Adrenal gland (tissue), 12 donors: ENCODE measurements around the gene CLEC18A. TPM values are rescaled to one million over a fixed set of nuclear protein-coding genes. Genes with fewer than 3 reads are reported as not detected.

Experiments used
- DNase-seq, 7 donors: peaks; one replicate each; pipeline ENCODE4 v3.0.0-alpha.2; 2019 to 2020
- H3K27ac ChIP-seq, 5 donors: fragments of 200-600 bp; sonication (generic) in 4 of 5; 1 replicate in 3 of 5; 2 replicates in 2 of 5; pipeline versions ENCODE4 v1.5.1 to v1.8.0; 2016 to 2020; ENCODE audit warnings: mild to moderate bottlenecking in 1 of 5
- H3K27me3 ChIP-seq: fragments of 200-600 bp; 2 replicates; pipeline ENCODE4 v1.8.0; 2021
- H3K36me3 ChIP-seq, 2 donors: fragments of 200-600 bp; replicated peaks in 1 of 2; 1 replicate in 1 of 2; 2 replicates in 1 of 2; pipeline versions ENCODE4 v1.5.1 to v1.8.0; 2018 to 2022
- H3K4me1 ChIP-seq, 2 donors: fragments of 200-600 bp; replicated peaks in 1 of 2; 1 replicate in 1 of 2; 2 replicates in 1 of 2; pipeline versions ENCODE4 v1.5.1 to v1.8.0; 2018 to 2021
- H3K4me3 ChIP-seq, 4 donors: fragments of 200-600 bp; sonication (generic) in 3 of 4; one replicate each; pipeline ENCODE4 v1.5.1; 2016 to 2018
- H3K9me3 ChIP-seq, 3 donors: fragments of 200-600 bp; sonication (generic) in 1 of 3; replicated peaks in 1 of 3; 1 replicate in 2 of 3; 2 replicates in 1 of 3; pipeline versions ENCODE4 v1.5.1 to v1.8.0; 2016 to 2021
- CTCF ChIP-seq, 6 experiments: fragments of 450-650 bp in 4 of 6; fragments of 200-600 bp in 2 of 6; sonication (generic) in 1 of 6; IDR thresholded peaks; 1 replicate in 5 of 6; 2 replicates in 1 of 6; pipeline versions ENCODE4 v1.5.1 to v1.8.0; 2016 to 2021; ENCODE audit warnings: antibody characterized with exemption in 6 of 6, mild to moderate bottlenecking in 2 of 6, moderate library complexity in 1 of 6
- POLR2A ChIP-seq, 2 donors: fragments of 450-650 bp; IDR thresholded peaks; one replicate each; pipeline ENCODE4 v1.6.1; 2017; ENCODE audit warnings: antibody characterized with exemption in 2 of 2, mild to moderate bottlenecking in 2 of 2, moderate library complexity in 1 of 2
- WGBS, 4 donors: extraction: QIAGEN DNeasy Blood & Tissue Kit in 2 of 4; methylation state at CpG; one replicate each; pipeline versions ENCODE4 v1.1.5 to v1.1.7; 2013 to 2017; 5-methylcytosine and 5-hydroxymethylcytosine counted together
- intact Hi-C, 2 donors: fragments of 100-400 bp; cut with DNase I; formaldehyde crosslinking; loops; one replicate each; pipeline versions ENCODE4 v1.14.1 to v1.15.0; 2022 to 2023
- polyA plus RNA-seq, 3 donors: library from polyadenylated mRNA; stranded (reverse); fragments of 200-250 nt in 2 of 3; fragments of 350-450 nt in 1 of 3; fragmentation: Illumina TruSeq in 1 of 3; extraction: RNeasy Lipid Tissue Mini Kit (QIAGEN cat#74804) in 1 of 3; gene quantifications; one replicate each; pipeline ENCODE4 v1.2.3, GENCODE V29; 2013 to 2014
- total RNA-seq, 9 donors: library from RNA; depleted of rRNA in 4 of 9; stranded (reverse); fragments of >200 nt in 4 of 9; fragments of 120-200 nt in 1 of 9; fragmentation: NEBNext Ultra II Directional in 1 of 9; extraction: Animal tissue kit (Norgen Biotek cat#: 25700) in 1 of 9; gene quantifications; one replicate each; pipeline versions ENCODE4 v1.1.0 to v1.2.4, GENCODE V29; 2013 to 2023
- donor health status: healthy with polysubstance abuse.
- donor health status: Bipolar disorder and iron deficiency.
- donor health status: DM: yes; HTN: yes; CAD: no.
- donor health status: DM: no; HTN: no; CAD: no.
- donor health status: DM: no; HTN: no; CAD: no.
- donor health status: DM: yes; HTN: yes; CAD: no.

The CLEC18A gene
- total and polyA plus RNA-seq, 12 donors: 1.0 to 8.0 (median 2.9) TPM

GRCh38 chr16:69906838-69907401 lies 44.2 kb upstream of the CLEC18A start:
- Histone ChIP-seq H3K27me3 (no peaks in the 10 kb centered on the region), H3K4me1 (no peaks in the 10 kb centered on the region), H3K27ac (no peak overlapping the region), H3K9me3 (no peaks in the 10 kb centered on the region), H3K36me3 (peaks cover 0 to 12% of the 10 kb centered on the region in 2 donors), H3K4me3 (no peak overlapping the region)
- no peak for DNase-seq
- TF ChIP-seq CTCF (IDR thresholded peaks at IDR 0.05) (no peak), POLR2A (IDR thresholded peaks at IDR 0.05) (no peak)
- intact Hi-C loops: no loop called here
- 95 to 98% (median 96%) methylated on average over 6 of the region's 6 CpGs for WGBS, 4 donors

- Histone ChIP-seq H3K9me3 (no peaks in the 10 kb centered on the region), H3K4me3 (no peak overlapping the region), H3K4me1 (no peaks in the 10 kb centered on the region), H3K27ac (no peak overlapping the region), H3K27me3 (no peaks in the 10 kb centered on the region), H3K36me3 (peaks cover 0 to 12% of the 10 kb centered on the region in 2 donors)
- intact Hi-C loops: no loop called here
- 95 to 97% (median 97%) methylated on average over 8 of the region's 8 CpGs for WGBS, 4 donors
- DNase-seq: no peak
- TF ChIP-seq POLR2A (IDR thresholded peaks at IDR 0.05) (no peak), CTCF (IDR thresholded peaks at IDR 0.05) (no peak)
Measured at GRCh38 chr16:69909043-69909442, 42.1 kb upstream of the CLEC18A start.

- no peak overlapping the region for H3K27ac ChIP-seq
Measured at GRCh38 chr16:69909760-69910159, 41.4 kb upstream of the CLEC18A start.

GRCh38 chr16:69910964-69911363 lies 40.2 kb upstream of the CLEC18A start:
- no peak for TF ChIP-seq POLR2A (IDR thresholded peaks at IDR 0.05)
- no peak for TF ChIP-seq CTCF (IDR thresholded peaks at IDR 0.05)

More at GRCh38 chr16:69909760-69910159, 41.4 kb upstream of the CLEC18A start:
- intact Hi-C loops: no loop called here
- Histone ChIP-seq H3K9me3 (no peaks in the 10 kb centered on the region), H3K27me3 (no peaks in the 10 kb centered on the region), H3K4me3 (no peak overlapping the region), H3K4me1 (no peaks in the 10 kb centered on the region), H3K36me3 (peaks cover 0 to 12% of the 10 kb centered on the region in 2 donors)
- TF ChIP-seq POLR2A (IDR thresholded peaks at IDR 0.05) (no peak), CTCF (IDR thresholded peaks at IDR 0.05) (no peak)
- 84 to 92% (median 87%) methylated on average over 7 of the region's 7 CpGs for WGBS, 4 donors
- no peak for DNase-seq

More at GRCh38 chr16:69910964-69911363, 40.2 kb upstream of the CLEC18A start:
- Histone ChIP-seq H3K36me3 (peaks cover 0 to 12% of the 10 kb centered on the region in 2 donors), H3K27ac (no peak overlapping the region), H3K4me1 (no peaks in the 10 kb centered on the region), H3K9me3 (no peaks in the 10 kb centered on the region), H3K27me3 (no peaks in the 10 kb centered on the region), H3K4me3 (no peak overlapping the region)
- no peak for DNase-seq
- WGBS, 4 donors: 50 to 92% (median 64%) methylated on average over 2 to 3 of the region's 3 CpGs
- intact Hi-C loops: no loop called here
